B cell (primary cell): ENCODE results near the gene SERINC5. TPM values are rescaled to one million over a fixed set of nuclear protein-coding genes. Genes with fewer than 3 reads are reported as not detected.
"Not testable (repeated sequence)": the region's sequence is repeated elsewhere in the genome, so short reads cannot be mapped to it uniquely, and the experiment has no call there.

Source experiments
- ATAC-seq: fragments of 200-7000 bp; cut with Tn5 transposase; one replicate; pipeline ENCODE4 v1.10.0; 2021; ENCODE audit warnings: low read depth, mild to moderate bottlenecking, moderate number of reproducible peaks, moderate library complexity
- CTCF ChIA-PET: fragments of 350-600 bp; sonication (Branson Sonifier 250); formaldehyde crosslinking; loops from one replicate; lab custom pipeline; 2021; ENCODE audit warnings: antibody characterized with exemption, inconsistent platforms; lab: Charles Lee
- POLR2A ChIA-PET: fragments of 350-600 bp; sonication (Branson Sonifier 250); formaldehyde crosslinking; loops from one replicate; lab custom pipeline; 2021; ENCODE audit warnings: antibody characterized with exemption; lab: Charles Lee
- DNase-seq: peaks from one replicate; pipeline ENCODE4 v3.0.0; 2013
- H2AFZ ChIP-seq: 2 replicates; pipeline ENCODE4 v1.6.1; 2012; ENCODE audit warnings: mild to moderate bottlenecking, low read depth, low read length; ENCODE audit not compliant: insufficient read depth, poor library complexity, severe bottlenecking
- H3K27ac ChIP-seq, 2 donors: 1 replicate in 1 of 2; 2 replicates in 1 of 2; pipeline ENCODE4 v1.5.1; 2012 to 2013; ENCODE audit warnings: low read length in 2 of 2, mild to moderate bottlenecking in 2 of 2, moderate library complexity in 1 of 2
- H3K27me3 ChIP-seq, 4 experiments: fragments of 200-600 bp in 1 of 4; sonication (generic) in 1 of 4; replicated peaks in 1 of 4; 1 replicate in 2 of 4; 2 replicates in 2 of 4; pipeline versions ENCODE4 v1.6.1 to v1.7.0; 2013 to 2016; ENCODE audit warnings: low read length in 3 of 4, mild to moderate bottlenecking in 2 of 4, mixed read lengths in 1 of 4, moderate library complexity in 1 of 4; ENCODE audit not compliant: insufficient read depth in 4 of 4, control insufficient read depth in 3 of 4; ENCODE audit errors: control extremely low read depth in 1 of 4
- H3K36me3 ChIP-seq, 2 experiments: replicated peaks in 1 of 2; 1 replicate in 1 of 2; 2 replicates in 1 of 2; pipeline versions ENCODE4 v1.6.1 to v1.7.1; 2013; ENCODE audit warnings: low read length in 1 of 2; ENCODE audit not compliant: insufficient read depth in 2 of 2, control insufficient read depth in 1 of 2; ENCODE audit errors: control extremely low read depth in 1 of 2, extremely low read depth in 1 of 2
- H3K4me1 ChIP-seq, 2 donors: fragments of 200-600 bp in 1 of 2; sonication (generic) in 1 of 2; 1 replicate in 1 of 2; 2 replicates in 1 of 2; pipeline versions ENCODE4 v1.5.1 to v1.6.1; 2013 to 2017; ENCODE audit warnings: low read length in 2 of 2; ENCODE audit not compliant: control insufficient read depth in 2 of 2, insufficient read depth in 2 of 2
- H3K4me2 ChIP-seq: replicated peaks from 2 replicates; pipeline ENCODE3; 2012; ENCODE audit warnings: mild to moderate bottlenecking, low read depth, low read length; ENCODE audit not compliant: poor library complexity, severe bottlenecking
- H3K4me3 ChIP-seq, 5 experiments: fragments of 200-600 bp in 1 of 5; sonication (generic) in 1 of 5; 1 replicate in 3 of 5; 2 replicates in 2 of 5; pipeline versions ENCODE4 v1.5.1 to v1.7.0; 2011 to 2016; ENCODE audit warnings: low read length in 4 of 5, mild to moderate bottlenecking in 4 of 5, low read depth in 2 of 5, control low read depth in 1 of 5, moderate library complexity in 1 of 5; ENCODE audit not compliant: insufficient read depth in 1 of 5; ENCODE audit errors: control extremely low read depth in 1 of 5, extremely low read depth in 1 of 5
- H3K79me2 ChIP-seq: fragments of 200-600 bp; sonication (generic); one replicate; pipeline ENCODE4 v1.6.0; 2016; ENCODE audit warnings: low read length; ENCODE audit not compliant: control insufficient read depth, insufficient read depth
- H3K9ac ChIP-seq: fragments of 200-600 bp; sonication (generic); 2 replicates; pipeline ENCODE4 v1.6.1; 2017; ENCODE audit warnings: mild to moderate bottlenecking, low read length, moderate library complexity
- H3K9me3 ChIP-seq, 3 donors: one replicate each; pipeline versions ENCODE4 v1.6.1 to v1.7.1; 2013; ENCODE audit warnings: low read length in 2 of 3; ENCODE audit not compliant: control insufficient read depth in 2 of 3, insufficient read depth in 1 of 3; ENCODE audit errors: control extremely low read depth in 1 of 3
- H4K20me1 ChIP-seq: 2 replicates; pipeline ENCODE4 v1.6.0; 2012; ENCODE audit warnings: mild to moderate bottlenecking, low read length; ENCODE audit not compliant: insufficient read depth, control insufficient read depth, poor library complexity, severe bottlenecking
- H3K27ac Mint-ChIP-seq: one replicate; pipeline ENCODE4 v1.8.0; 2021; ENCODE audit warnings: mixed read lengths
- H3K27me3 Mint-ChIP-seq: one replicate; pipeline ENCODE4 v1.8.0; 2021; ENCODE audit warnings: mixed read lengths
- H3K4me1 Mint-ChIP-seq: one replicate; pipeline ENCODE4 v1.8.0; 2021; ENCODE audit warnings: mixed read lengths
- H3K4me3 Mint-ChIP-seq: one replicate; pipeline ENCODE4 v1.8.0; 2021; ENCODE audit warnings: mixed read lengths
- H3K9me3 Mint-ChIP-seq: one replicate; pipeline ENCODE4 v1.8.0; 2022; ENCODE audit warnings: mixed read lengths; ENCODE audit not compliant: insufficient read depth
- EZH2 ChIP-seq: IDR thresholded peaks from 2 replicates; pipeline ENCODE4 v1.6.1; 2012; ENCODE audit warnings: borderline replicate concordance, low read depth, mild to moderate bottlenecking, moderate library complexity, low read length; ENCODE audit not compliant: insufficient read depth, poor library complexity, severe bottlenecking
- WGBS: methylation state at CpG from one replicate; pipeline ENCODE4 v1.1.5; 2013; ENCODE audit warnings: missing lambda C conversion rate; ENCODE audit not compliant: insufficient coverage; 5-methylcytosine and 5-hydroxymethylcytosine counted together
- intact Hi-C: fragments of 100-400 bp; cut with micrococcal nuclease; formaldehyde crosslinking; loops from one replicate; pipeline ENCODE4 v1.10.0; 2022
- polyA plus RNA-seq: library from polyadenylated mRNA; depleted of rRNA; stranded (reverse); fragments of >200 nt; gene quantifications from 2 replicates; pipeline ENCODE4 v1.2.3, GENCODE V29; 2012
- total RNA-seq, 2 donors: library from RNA; stranded (reverse); fragments of 120-200 nt in 1 of 2; gene quantifications; 1 replicate in 1 of 2; 2 replicates in 1 of 2; pipeline versions ENCODE4 v1.2.3 to v1.2.4, GENCODE V29; 2013 to 2022
- TF ChIP-seq, protein P1 (sequence below): fragments of 200-600 bp; IDR thresholded peaks from one replicate; pipeline ENCODE4 v1.8.0; 2022; ENCODE audit warnings: antibody characterized with exemption, mild to moderate bottlenecking

SERINC5 gene
- total and polyA plus RNA-seq, 2 donors (not counting 1 experiment from before 2014, with no cell fraction given), result 2.4 to 9.5 TPM

DNA sequence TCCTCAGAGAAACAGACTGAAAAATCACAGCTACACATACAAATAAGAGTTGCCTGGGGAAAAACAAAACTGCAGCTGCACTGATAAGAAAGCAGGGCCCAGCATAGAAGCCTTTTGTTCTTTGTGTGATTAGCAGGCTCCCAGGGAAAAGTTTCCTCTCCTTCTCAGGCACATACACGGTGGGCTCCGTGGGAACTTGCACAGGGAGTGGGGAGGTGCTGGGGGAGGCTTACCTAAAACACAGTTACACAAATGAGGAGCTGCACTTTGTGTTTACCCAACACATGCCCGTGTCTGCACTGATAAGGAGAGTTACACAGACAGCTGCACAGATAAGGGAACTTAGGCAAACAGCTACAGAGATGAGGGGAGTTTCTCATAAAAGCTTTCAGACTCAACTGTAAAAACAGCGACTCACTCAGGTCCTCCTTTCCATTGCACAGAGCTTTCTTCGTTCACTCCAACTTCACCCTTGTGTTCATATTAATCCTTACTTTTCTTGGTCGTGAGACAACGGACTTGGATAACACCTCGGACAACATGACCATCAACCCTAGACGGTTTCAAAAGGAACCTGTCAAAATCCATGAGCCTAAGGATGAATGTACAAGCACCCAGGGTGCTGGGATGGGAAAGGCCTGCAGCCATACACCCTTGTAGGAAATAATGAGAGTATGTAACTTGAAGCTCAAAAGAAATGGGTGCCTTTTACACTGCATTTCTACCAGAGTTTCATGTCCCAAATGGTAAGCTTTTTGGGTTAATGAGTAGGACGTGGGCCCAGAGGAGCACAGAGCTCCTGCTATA lies 50.8 kb downstream of the SERINC5 start:
- no peak overlapping the region for H3K27ac Mint-ChIP-seq
- no peak overlapping the region for H3K4me3 ChIP-seq
- H3K4me1 Mint-ChIP-seq, result peaks cover 9% of the 10 kb centered on the region
- H4K20me1 ChIP-seq, result no peaks in the 10 kb centered on the region
- intact Hi-C loops, result no loop called here
- H3K9me3 Mint-ChIP-seq, result no peaks in the 10 kb centered on the region
- peaks cover 2 to 5% of the 10 kb centered on the region in 2 experiments for H3K36me3 ChIP-seq
- H3K4me3 Mint-ChIP-seq, result no peak overlapping the region
- no peak overlapping the region for H3K9ac ChIP-seq
- no peaks in the 10 kb centered on the region for H3K27me3 Mint-ChIP-seq
- peaks cover 7% of the 10 kb centered on the region for H3K79me2 ChIP-seq
- H3K9me3 ChIP-seq, result no peaks in the 10 kb centered on the region
- H3K27me3 ChIP-seq, result no peaks in the 10 kb centered on the region
- no peak overlapping the region for H3K4me2 ChIP-seq
- DNase-seq (no peak), ATAC-seq (no peak)
- H3K27ac ChIP-seq, result no peak overlapping the region
- H3K4me1 ChIP-seq, result no peaks in the 10 kb centered on the region
- WGBS, result 88% methylated on average over 5 of the region's 10 CpGs
- TF ChIP-seq, protein P1, sequence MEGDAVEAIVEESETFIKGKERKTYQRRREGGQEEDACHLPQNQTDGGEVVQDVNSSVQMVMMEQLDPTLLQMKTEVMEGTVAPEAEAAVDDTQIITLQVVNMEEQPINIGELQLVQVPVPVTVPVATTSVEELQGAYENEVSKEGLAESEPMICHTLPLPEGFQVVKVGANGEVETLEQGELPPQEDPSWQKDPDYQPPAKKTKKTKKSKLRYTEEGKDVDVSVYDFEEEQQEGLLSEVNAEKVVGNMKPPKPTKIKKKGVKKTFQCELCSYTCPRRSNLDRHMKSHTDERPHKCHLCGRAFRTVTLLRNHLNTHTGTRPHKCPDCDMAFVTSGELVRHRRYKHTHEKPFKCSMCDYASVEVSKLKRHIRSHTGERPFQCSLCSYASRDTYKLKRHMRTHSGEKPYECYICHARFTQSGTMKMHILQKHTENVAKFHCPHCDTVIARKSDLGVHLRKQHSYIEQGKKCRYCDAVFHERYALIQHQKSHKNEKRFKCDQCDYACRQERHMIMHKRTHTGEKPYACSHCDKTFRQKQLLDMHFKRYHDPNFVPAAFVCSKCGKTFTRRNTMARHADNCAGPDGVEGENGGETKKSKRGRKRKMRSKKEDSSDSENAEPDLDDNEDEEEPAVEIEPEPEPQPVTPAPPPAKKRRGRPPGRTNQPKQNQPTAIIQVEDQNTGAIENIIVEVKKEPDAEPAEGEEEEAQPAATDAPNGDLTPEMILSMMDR, result no peak
- TF ChIP-seq EZH2, result no peak
- ChIA-PET CTCF (interaction anchor here (0.7 to 1.5 kb wide), 3 partner anchors 101 to 113 kb away, joined by 3 to 9 read pairs (median 3); no protein-coding TSS in a partner anchor), POLR2A (no interaction called here)
- no peak overlapping the region for H2AFZ ChIP-seq

DNA sequence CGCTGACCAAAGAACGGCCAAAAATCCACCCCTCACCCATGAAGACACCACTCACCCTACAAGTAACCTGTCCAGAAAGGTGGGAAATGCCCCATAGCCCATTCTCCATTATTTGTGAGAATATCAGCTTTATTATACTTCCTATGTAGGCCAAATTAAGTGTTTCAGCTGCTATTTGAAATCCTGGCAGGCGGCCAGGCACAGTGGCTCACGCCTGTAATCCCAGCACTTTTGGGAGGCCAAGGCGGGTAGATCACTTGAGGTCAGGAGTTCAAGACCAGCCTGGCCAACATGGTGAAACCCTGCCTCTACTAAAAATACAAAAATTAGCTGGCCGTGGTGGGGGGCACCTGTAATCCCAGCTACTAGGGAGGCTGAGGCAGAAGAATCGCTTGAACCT lies 54.1 kb downstream of the SERINC5 start:
- H3K36me3 ChIP-seq, H4K20me1 ChIP-seq, H3K4me3 ChIP-seq, DNase-seq, H2AFZ ChIP-seq, intact Hi-C loops, H3K4me1 ChIP-seq, H3K4me2 ChIP-seq, H3K27me3 Mint-ChIP-seq, H3K9ac ChIP-seq, H3K27me3 ChIP-seq, ATAC-seq, CTCF ChIA-PET, H3K27ac Mint-ChIP-seq, H3K79me2 ChIP-seq, H3K9me3 ChIP-seq, H3K27ac ChIP-seq, H3K4me1 Mint-ChIP-seq, H3K9me3 Mint-ChIP-seq, H3K4me3 Mint-ChIP-seq, POLR2A ChIA-PET: not testable (repeated sequence)
- WGBS, result 100% methylated on average over 1 of the region's 7 CpGs
